ENCODE results near the gene PTPRK. TPM values are rescaled to one million over a fixed set of nuclear protein-coding genes. Genes with fewer than 3 reads are reported as not detected.

Gene PTPRK
- total and polyA plus RNA-seq, 4 donors = 12.1 to 61.2 (median 29.1) TPM

GRCh38 chr6:128406453-128406852, 113.9 kb downstream of the PTPRK start:
- Histone ChIP-seq H3K27ac (ENCODE audit: low read depth in 1 of 2, low read length in 2 of 2) (no peak overlapping the region), H3K27me3 (ENCODE audit: control insufficient read depth in 4 of 4, insufficient read depth in 4 of 4, low read length in 3 of 4) (no peaks in the 10 kb centered on the region), H3K9ac (ENCODE audit: low read depth in 1 of 2, low read length in 2 of 2) (no peak overlapping the region), H3K36me3 (ENCODE audit: control insufficient read depth in 4 of 4, insufficient read depth in 3 of 4, low read depth in 1 of 4, low read length in 3 of 4) (no peaks in the 10 kb centered on the region), H3K4me3 (ENCODE audit: low read depth in 1 of 3, low read length in 3 of 3) (no peak overlapping the region), H3K4me1 (ENCODE audit: control insufficient read depth in 4 of 4, insufficient read depth in 4 of 4, low read length in 3 of 4) (peaks cover 3 to 9% (median 7%) of the 10 kb centered on the region in 4 donors), H3K9me3 (ENCODE audit: control insufficient read depth in 4 of 4, low read length in 3 of 4) (no peaks in the 10 kb centered on the region)
- no peak for TF ChIP-seq NR2F2 (IDR thresholded peaks at IDR 0.05)
- no peak for TF ChIP-seq GABPA (IDR thresholded peaks at IDR 0.05 in 1 of 2, conservative IDR thresholded peaks at IDR 0.05 in 1 of 2)
- TF ChIP-seq REST (IDR thresholded peaks at IDR 0.05) = peak; percentile 53
- peak; percentile 64 to 67 for TF ChIP-seq HNF4A (conservative IDR thresholded peaks at IDR 0.05)
- no peak for TF ChIP-seq FOXA1 (IDR thresholded peaks at IDR 0.05)
- TF ChIP-seq SP1 (IDR thresholded peaks at IDR 0.05) = peak; percentile 25
- TF ChIP-seq RXRA (IDR thresholded peaks at IDR 0.05) = peak in 1 of 2 donors; percentile 23
- TF ChIP-seq RAD21 (IDR thresholded peaks at IDR 0.05) = peak; percentile 22 to 28
- TF ChIP-seq YY1 (IDR thresholded peaks at IDR 0.05) = peak; percentile 28
- DNase-seq (ENCODE audit: low spot score) = no peak
- 36% methylated on average over 1 of the region's 1 CpG for WGBS

GRCh38 chr6:128403618-128404444, 116.6 kb downstream of the PTPRK start:
- Histone ChIP-seq H3K27me3 (ENCODE audit: control insufficient read depth in 4 of 4, insufficient read depth in 4 of 4, low read length in 3 of 4) (no peaks in the 10 kb centered on the region), H3K9me3 (ENCODE audit: control insufficient read depth in 4 of 4, low read length in 3 of 4) (no peaks in the 10 kb centered on the region), H3K36me3 (ENCODE audit: control insufficient read depth in 4 of 4, insufficient read depth in 3 of 4, low read depth in 1 of 4, low read length in 3 of 4) (no peaks in the 10 kb centered on the region), H3K4me1 (ENCODE audit: control insufficient read depth in 4 of 4, insufficient read depth in 4 of 4, low read length in 3 of 4) (peaks cover 3 to 9% (median 7%) of the 10 kb centered on the region in 4 donors), H3K9ac (ENCODE audit: low read depth in 1 of 2, low read length in 2 of 2) (no peak overlapping the region), H3K27ac (ENCODE audit: low read depth in 1 of 2, low read length in 2 of 2) (no peak overlapping the region), H3K4me3 (ENCODE audit: low read depth in 1 of 3, low read length in 3 of 3) (no peak overlapping the region)
- WGBS = 93% methylated on average over 4 of the region's 4 CpGs
- no peak for DNase-seq (ENCODE audit: low spot score)
- TF ChIP-seq CTCF (IDR thresholded peaks at IDR 0.05; ENCODE audit: low read depth, low read length, missing input control) (no peak), JUND (IDR thresholded peaks at IDR 0.05) (no peak), NR2F2 (IDR thresholded peaks at IDR 0.05) (no peak), TAF1 (conservative IDR thresholded peaks at IDR 0.05) (no peak), ZBTB33 (IDR thresholded peaks at IDR 0.05) (no peak), HNF4G (IDR thresholded peaks at IDR 0.05) (no peak), FOXA1 (IDR thresholded peaks at IDR 0.05) (no peak), EGR1 (IDR thresholded peaks at IDR 0.05; ENCODE audit: low read depth in 2 of 2) (no peak), GABPA (IDR thresholded peaks at IDR 0.05 in 1 of 2, conservative IDR thresholded peaks at IDR 0.05 in 1 of 2) (no peak), HNF4A (conservative IDR thresholded peaks at IDR 0.05) (no peak)

Data from liver (tissue), 9 donors.